EL (cell line): ENCODE measurements around the gene LMTK2.

Source experiments
- DNase-seq: peaks from one replicate; pipeline ENCODE4 v3.0.0-alpha.2; 2016

The LMTK2 gene

GRCh38 chr7:98106647-98107312, at the start of gene LMTK2:
Gene LMTK2 (plus strand): TSS chr7:98106862. CDS start chr7:98107178, 316 bp downstream.
- DNase-seq = peak; percentile 87

GRCh38 chr7:98057157-98057556, 49.5 kb upstream of the LMTK2 start:
- no peak for DNase-seq

- no peak for DNase-seq
These were observed 48.5 kb upstream of the LMTK2 start for GRCh38 chr7:98058186-98058585.

GRCh38 chr7:98064233-98064632, 42.4 kb upstream of the LMTK2 start:
- no peak for DNase-seq

GRCh38 chr7:98066208-98066607, 40.5 kb upstream of the LMTK2 start:
- DNase-seq = no peak

- DNase-seq = no peak
These were observed 39.6 kb upstream of the LMTK2 start for GRCh38 chr7:98066934-98067507.

- DNase-seq = no peak
These were observed 33.6 kb upstream of the LMTK2 start for GRCh38 chr7:98073047-98073446.

- DNase-seq = no peak
These were observed 30.9 kb upstream of the LMTK2 start for GRCh38 chr7:98075801-98076200.

- DNase-seq = no peak
These were observed 28.9 kb upstream of the LMTK2 start for GRCh38 chr7:98077762-98078161.

GRCh38 chr7:98078197-98078870, 28.3 kb upstream of the LMTK2 start:
- DNase-seq = no peak

- no peak for DNase-seq
These were observed 26.6 kb upstream of the LMTK2 start for GRCh38 chr7:98079891-98080648.

GRCh38 chr7:98081319-98081718, 25.3 kb upstream of the LMTK2 start:
- no peak for DNase-seq

- no peak for DNase-seq
These were observed 22.0 kb upstream of the LMTK2 start for GRCh38 chr7:98084631-98085030.

GRCh38 chr7:98085674-98086073, 21.0 kb upstream of the LMTK2 start:
- DNase-seq = no peak

GRCh38 chr7:98086281-98086718, 20.4 kb upstream of the LMTK2 start:
- DNase-seq = no peak

GRCh38 chr7:98088109-98088508, 18.6 kb upstream of the LMTK2 start:
- no peak for DNase-seq

- DNase-seq = no peak
These were observed 16.5 kb upstream of the LMTK2 start for GRCh38 chr7:98090116-98090515.

- DNase-seq = peak; percentile 42
These were observed 15.6 kb upstream of the LMTK2 start for GRCh38 chr7:98091061-98091460.

GRCh38 chr7:98091523-98091922, 15.1 kb upstream of the LMTK2 start:
- no peak for DNase-seq

- no peak for DNase-seq
These were observed 9.5 kb upstream of the LMTK2 start for GRCh38 chr7:98097042-98097645.

- DNase-seq = no peak
These were observed 6.6 kb upstream of the LMTK2 start for GRCh38 chr7:98100088-98100487.

GRCh38 chr7:98102170-98102569, 4.5 kb upstream of the LMTK2 start:
- no peak for DNase-seq

GRCh38 chr7:98105942-98106544, 619 bp upstream of the LMTK2 start:
- no peak for DNase-seq
